Vagina (tissue), 2 donors: ENCODE measurements around the gene CPEB2.

Source experiments
- POLR2A ChIP-seq, 2 donors: fragments of 450-650 bp; IDR thresholded peaks; one replicate each; pipeline ENCODE4 v1.6.1; 2017; ENCODE audit warnings: antibody characterized with exemption in 2 of 2, mild to moderate bottlenecking in 2 of 2, moderate library complexity in 2 of 2
- POLR2AphosphoS5 ChIP-seq, 2 donors: sonication (generic); formaldehyde crosslinking; IDR thresholded peaks; one replicate each; pipeline ENCODE4 v1.9.0; 2017; ENCODE audit warnings: antibody characterized with exemption in 2 of 2, mild to moderate bottlenecking in 2 of 2, low read depth in 1 of 2; ENCODE audit not compliant: insufficient read depth in 1 of 2
- TF ChIP-seq, protein P1 (sequence below), 3 experiments: fragments of 450-650 bp in 2 of 3; fragments of 200-600 bp in 1 of 3; sonication (generic) in 1 of 3; IDR thresholded peaks; one replicate each; pipeline ENCODE4 v1.5.1; 2017 to 2019; ENCODE audit warnings: antibody characterized with exemption in 3 of 3, mild to moderate bottlenecking in 2 of 3, moderate library complexity in 2 of 3

DNA sequence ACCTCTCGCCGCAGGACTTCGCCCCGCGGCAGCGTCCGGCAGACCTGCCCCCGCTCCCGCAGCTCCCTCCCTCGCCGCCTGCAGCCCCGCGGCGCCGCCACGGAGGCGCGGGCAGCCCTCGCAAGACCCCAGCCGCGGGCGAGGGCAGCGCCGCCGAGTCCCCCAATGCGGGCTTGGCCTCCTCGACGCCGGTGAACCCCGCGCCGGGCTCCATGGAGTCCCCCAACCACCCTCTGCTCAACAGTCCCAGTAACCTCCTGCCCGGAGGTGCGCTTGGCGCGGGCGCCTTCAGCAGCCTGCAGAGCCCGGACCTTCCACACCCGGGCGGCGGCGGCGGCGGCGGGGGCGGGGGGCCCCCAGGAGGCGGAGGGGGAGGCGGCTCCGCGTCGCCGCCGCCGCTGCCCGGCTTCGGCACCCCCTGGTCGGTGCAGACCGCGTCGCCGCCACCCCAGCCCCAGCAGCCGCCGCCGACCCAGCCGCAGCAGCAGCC, 1.2 kb downstream of the CPEB2 start:
- TF ChIP-seq, protein P1, sequence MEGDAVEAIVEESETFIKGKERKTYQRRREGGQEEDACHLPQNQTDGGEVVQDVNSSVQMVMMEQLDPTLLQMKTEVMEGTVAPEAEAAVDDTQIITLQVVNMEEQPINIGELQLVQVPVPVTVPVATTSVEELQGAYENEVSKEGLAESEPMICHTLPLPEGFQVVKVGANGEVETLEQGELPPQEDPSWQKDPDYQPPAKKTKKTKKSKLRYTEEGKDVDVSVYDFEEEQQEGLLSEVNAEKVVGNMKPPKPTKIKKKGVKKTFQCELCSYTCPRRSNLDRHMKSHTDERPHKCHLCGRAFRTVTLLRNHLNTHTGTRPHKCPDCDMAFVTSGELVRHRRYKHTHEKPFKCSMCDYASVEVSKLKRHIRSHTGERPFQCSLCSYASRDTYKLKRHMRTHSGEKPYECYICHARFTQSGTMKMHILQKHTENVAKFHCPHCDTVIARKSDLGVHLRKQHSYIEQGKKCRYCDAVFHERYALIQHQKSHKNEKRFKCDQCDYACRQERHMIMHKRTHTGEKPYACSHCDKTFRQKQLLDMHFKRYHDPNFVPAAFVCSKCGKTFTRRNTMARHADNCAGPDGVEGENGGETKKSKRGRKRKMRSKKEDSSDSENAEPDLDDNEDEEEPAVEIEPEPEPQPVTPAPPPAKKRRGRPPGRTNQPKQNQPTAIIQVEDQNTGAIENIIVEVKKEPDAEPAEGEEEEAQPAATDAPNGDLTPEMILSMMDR (IDR thresholded peaks at IDR 0.05), result no peak
- TF ChIP-seq POLR2A (IDR thresholded peaks at IDR 0.05) (no peak), POLR2AphosphoS5 (IDR thresholded peaks at IDR 0.05; ENCODE audit: insufficient read depth in 1 of 2, low read depth in 1 of 2) (no peak)
